Glutamatergic neuron (in vitro differentiated cells): ENCODE data around the gene NMRK1. TPM values are rescaled to one million over a fixed set of nuclear protein-coding genes. Genes with fewer than 3 reads are reported as not detected.

Experiments used
- DNase-seq: peaks from one replicate; pipeline ENCODE4 v3.0.0; 2022
- H3K27ac Mint-ChIP-seq: one replicate; pipeline ENCODE4 v1.8.0; 2020; ENCODE audit warnings: mild to moderate bottlenecking, mixed read lengths, inconsistent platforms; ENCODE audit not compliant: unreplicated experiment
- H3K27me3 Mint-ChIP-seq: one replicate; pipeline ENCODE4 v1.8.0; 2020; ENCODE audit warnings: mild to moderate bottlenecking, moderate library complexity, mixed read lengths, inconsistent platforms; ENCODE audit not compliant: unreplicated experiment
- H3K36me3 Mint-ChIP-seq: one replicate; pipeline ENCODE4 v1.8.0; 2020; ENCODE audit warnings: mild to moderate bottlenecking, mixed read lengths, inconsistent platforms; ENCODE audit not compliant: unreplicated experiment
- H3K4me1 Mint-ChIP-seq: one replicate; pipeline ENCODE4 v1.8.0; 2020; ENCODE audit warnings: mild to moderate bottlenecking, low read depth, mixed read lengths, inconsistent platforms; ENCODE audit not compliant: unreplicated experiment
- H3K4me3 Mint-ChIP-seq: one replicate; pipeline ENCODE4 v1.8.0; 2020; ENCODE audit warnings: mild to moderate bottlenecking, mixed read lengths, inconsistent platforms; ENCODE audit not compliant: unreplicated experiment
- H3K9me3 Mint-ChIP-seq: one replicate; pipeline ENCODE4 v1.8.0; 2020; ENCODE audit warnings: mild to moderate bottlenecking, moderate library complexity, mixed read lengths, inconsistent platforms; ENCODE audit not compliant: unreplicated experiment
- total RNA-seq: library from RNA; stranded (reverse); fragmentation: NEBNext Ultra II Directional; extraction: Animal tissue kit (Norgen Biotek cat#: 25700); gene quantifications from one replicate; pipeline ENCODE4 v1.2.1, GENCODE V29; 2021; ENCODE audit not compliant: unreplicated experiment
- TF ChIP-seq, protein P1 (sequence below): fragments of 200-600 bp; sonication (generic); IDR thresholded peaks from one replicate; pipeline ENCODE4 v1.5.0; 2021; ENCODE audit not compliant: partially characterized antibody, unreplicated experiment

The NMRK1 gene
- total RNA-seq, 1 donor from 2014 or later: 6.1 TPM

DNA sequence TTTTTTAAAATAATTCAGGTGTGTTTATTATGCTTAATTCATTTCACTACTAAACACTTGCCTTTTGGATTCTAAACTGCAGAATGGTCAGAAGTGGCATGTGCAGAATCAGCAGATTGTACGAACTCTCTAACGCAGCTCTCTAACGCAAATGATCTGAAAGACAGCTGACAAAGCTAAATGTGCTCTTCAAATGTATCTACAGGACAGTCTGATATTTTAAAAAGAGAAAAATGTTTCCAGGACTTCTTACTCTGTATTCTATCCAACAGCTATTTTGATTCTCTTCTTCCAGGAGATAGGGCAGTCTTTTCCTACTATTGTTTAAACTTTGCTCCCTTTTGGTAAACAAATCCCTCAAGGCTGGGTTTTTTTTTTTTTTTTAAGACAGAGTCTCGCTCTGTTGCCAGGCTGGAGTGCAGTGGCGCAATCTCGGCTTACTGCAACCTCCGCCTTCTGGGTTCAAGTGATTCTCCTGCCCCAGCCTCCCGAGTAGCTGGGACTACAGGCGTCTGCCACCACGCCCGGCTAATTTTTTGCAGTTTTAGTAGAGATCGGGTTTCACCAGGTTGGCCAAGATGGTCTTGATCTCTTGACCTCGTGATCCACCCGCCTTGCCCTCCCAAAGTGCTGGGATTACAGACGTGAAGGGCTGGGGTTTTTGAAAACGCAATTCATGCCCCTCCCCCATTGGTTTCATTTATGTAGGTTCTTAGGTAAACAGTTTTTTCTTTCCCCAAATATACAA, 1.2 kb downstream of the NMRK1 start:
- H3K27ac Mint-ChIP-seq: peak overlapping the region; percentile 7
- H3K4me1 Mint-ChIP-seq: peaks cover 30% of the 10 kb centered on the region
- peaks cover 7% of the 10 kb centered on the region for H3K9me3 Mint-ChIP-seq
- H3K36me3 Mint-ChIP-seq: no peaks in the 10 kb centered on the region
- DNase-seq: no peak
- no peaks in the 10 kb centered on the region for H3K27me3 Mint-ChIP-seq
- TF ChIP-seq, protein P1, sequence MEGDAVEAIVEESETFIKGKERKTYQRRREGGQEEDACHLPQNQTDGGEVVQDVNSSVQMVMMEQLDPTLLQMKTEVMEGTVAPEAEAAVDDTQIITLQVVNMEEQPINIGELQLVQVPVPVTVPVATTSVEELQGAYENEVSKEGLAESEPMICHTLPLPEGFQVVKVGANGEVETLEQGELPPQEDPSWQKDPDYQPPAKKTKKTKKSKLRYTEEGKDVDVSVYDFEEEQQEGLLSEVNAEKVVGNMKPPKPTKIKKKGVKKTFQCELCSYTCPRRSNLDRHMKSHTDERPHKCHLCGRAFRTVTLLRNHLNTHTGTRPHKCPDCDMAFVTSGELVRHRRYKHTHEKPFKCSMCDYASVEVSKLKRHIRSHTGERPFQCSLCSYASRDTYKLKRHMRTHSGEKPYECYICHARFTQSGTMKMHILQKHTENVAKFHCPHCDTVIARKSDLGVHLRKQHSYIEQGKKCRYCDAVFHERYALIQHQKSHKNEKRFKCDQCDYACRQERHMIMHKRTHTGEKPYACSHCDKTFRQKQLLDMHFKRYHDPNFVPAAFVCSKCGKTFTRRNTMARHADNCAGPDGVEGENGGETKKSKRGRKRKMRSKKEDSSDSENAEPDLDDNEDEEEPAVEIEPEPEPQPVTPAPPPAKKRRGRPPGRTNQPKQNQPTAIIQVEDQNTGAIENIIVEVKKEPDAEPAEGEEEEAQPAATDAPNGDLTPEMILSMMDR: no peak
- peak overlapping the region; percentile 79 for H3K4me3 Mint-ChIP-seq

DNA sequence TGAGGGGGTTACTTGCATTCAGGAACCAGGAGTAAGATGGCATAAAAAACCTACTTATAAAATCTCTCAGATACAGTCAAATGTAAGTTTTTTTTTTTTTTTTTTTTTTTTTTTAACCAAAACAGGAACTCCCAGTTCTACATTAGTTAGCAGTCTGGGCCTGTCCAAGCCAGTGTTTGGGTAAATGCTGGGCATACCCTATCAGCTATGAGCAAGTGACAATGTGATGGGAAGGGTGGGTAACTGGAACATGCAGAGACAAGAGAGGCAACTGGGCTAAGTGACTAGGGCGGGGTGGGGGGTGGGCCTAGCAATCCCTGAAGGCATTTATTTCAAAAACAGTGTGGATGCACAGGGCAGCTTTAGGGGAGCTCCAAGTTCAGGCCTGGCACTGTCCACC, 2.3 kb downstream of the NMRK1 start:
- TF ChIP-seq, protein P1: no peak
- Mint-ChIP-seq H3K9me3 (peaks cover 4% of the 10 kb centered on the region), H3K4me1 (peaks cover 25% of the 10 kb centered on the region), H3K27me3 (no peaks in the 10 kb centered on the region), H3K36me3 (no peaks in the 10 kb centered on the region), H3K27ac (no peak overlapping the region), H3K4me3 (no peak overlapping the region)
- DNase-seq: no peak

DNA sequence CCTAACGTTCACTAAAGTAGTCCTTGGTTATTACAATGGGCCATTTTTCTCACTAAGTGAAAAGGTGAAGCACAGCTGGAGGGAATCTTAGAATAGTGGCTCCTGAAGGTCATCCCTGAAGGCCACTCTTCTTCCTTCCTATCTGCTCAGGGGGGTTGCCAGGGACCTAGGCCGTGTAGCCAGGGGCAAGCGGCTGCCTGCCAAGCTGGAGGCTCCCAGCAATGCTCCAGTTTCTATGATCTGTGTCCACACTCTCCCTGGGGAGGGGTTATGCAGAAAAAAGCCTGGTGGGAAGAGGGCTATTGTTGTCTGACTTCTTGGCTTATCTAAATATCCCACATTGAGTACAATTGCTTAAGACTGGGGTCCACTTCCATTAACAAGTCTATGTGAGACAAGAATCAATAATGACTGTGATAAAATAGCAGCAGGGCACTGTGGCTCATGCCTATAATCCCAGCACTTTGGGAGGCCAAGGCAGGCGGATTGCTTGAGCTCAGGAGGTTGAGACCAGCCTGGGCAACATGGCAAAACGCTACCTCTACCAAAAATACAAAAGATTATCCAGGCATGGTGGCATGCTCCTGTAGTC, 3.8 kb downstream of the NMRK1 start:
- Mint-ChIP-seq H3K27ac (peak overlapping the region; percentile 15), H3K4me3 (no peak overlapping the region), H3K9me3 (peaks cover 4% of the 10 kb centered on the region), H3K27me3 (no peaks in the 10 kb centered on the region), H3K4me1 (peaks cover 21% of the 10 kb centered on the region), H3K36me3 (no peaks in the 10 kb centered on the region)
- DNase-seq: no peak
- TF ChIP-seq, protein P1: no peak

DNA sequence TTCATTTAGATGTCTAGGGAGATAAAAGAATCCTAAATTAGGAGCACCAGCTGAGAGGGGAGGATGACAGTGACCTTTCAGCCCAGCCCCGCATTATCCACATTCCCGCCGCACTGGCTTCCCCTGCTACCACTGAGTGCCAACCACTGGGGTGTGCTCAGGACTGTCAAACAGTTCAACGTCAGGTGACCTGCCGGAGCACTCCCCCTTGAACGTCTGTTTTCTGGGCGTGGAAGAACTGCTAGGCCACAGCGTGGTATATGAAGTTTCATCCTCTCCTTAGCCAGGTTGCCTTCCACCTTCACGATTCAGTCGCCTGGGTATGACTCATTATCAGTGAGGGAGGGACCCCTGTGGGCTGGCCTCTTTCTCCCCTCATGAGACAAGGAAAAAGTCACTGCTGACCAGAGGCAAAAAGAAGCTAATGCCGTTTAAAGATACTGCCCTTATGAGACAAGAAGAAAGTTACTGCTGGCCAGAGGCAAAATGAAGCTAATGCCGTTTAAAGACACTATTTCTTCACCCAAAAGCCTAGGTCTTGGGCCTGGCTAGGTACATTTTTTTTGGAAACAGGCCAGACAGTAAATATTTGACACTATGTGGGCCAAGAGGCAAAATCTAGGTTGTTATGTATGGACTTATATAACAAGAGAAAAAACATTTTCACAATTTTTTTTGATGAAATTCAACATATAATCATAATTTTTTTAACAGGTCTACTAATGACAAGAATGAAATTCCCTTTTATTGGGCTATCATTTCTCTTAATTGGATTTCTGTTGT, 4.6 kb downstream of the NMRK1 start:
- H3K4me3 Mint-ChIP-seq: no peak overlapping the region

More for the DNA sequence above, 4.6 kb downstream of the NMRK1 start:
- no peak overlapping the region for H3K27ac Mint-ChIP-seq
- no peak for DNase-seq
- no peaks in the 10 kb centered on the region for H3K27me3 Mint-ChIP-seq
- H3K36me3 Mint-ChIP-seq: no peaks in the 10 kb centered on the region
- peaks cover 21% of the 10 kb centered on the region for H3K4me1 Mint-ChIP-seq
- H3K9me3 Mint-ChIP-seq: peaks cover 4% of the 10 kb centered on the region
- TF ChIP-seq, protein P1: no peak
